IPS DF 19.7 (cell line): ENCODE results near the gene FUT3.

Experiments
- DNase-seq: peaks from one replicate; pipeline ENCODE4 v3.0.0-alpha.2; 2013; ENCODE audit warnings: low read depth, low spot score

FUT3 gene

GRCh38 chr19:5825178-5825577, 26.1 kb downstream of the FUT3 start:
- no peak for DNase-seq

- no peak for DNase-seq
Measured at GRCh38 chr19:5824751-5825150, 26.5 kb downstream of the FUT3 start.

GRCh38 chr19:5823579-5824281, 27.5 kb downstream of the FUT3 start:
- no peak for DNase-seq

- no peak for DNase-seq
Measured at GRCh38 chr19:5822181-5822844, 28.9 kb downstream of the FUT3 start.

- DNase-seq, result no peak
Measured at GRCh38 chr19:5821521-5822180, 29.6 kb downstream of the FUT3 start.

GRCh38 chr19:5820785-5821184, 30.5 kb downstream of the FUT3 start:
- DNase-seq, result no peak

GRCh38 chr19:5818594-5818993, 32.7 kb downstream of the FUT3 start:
- DNase-seq, result no peak

- no peak for DNase-seq
Measured at GRCh38 chr19:5817218-5817617, 34.0 kb downstream of the FUT3 start.

- DNase-seq, result no peak
Measured at GRCh38 chr19:5814852-5815246, 36.4 kb downstream of the FUT3 start.

GRCh38 chr19:5814123-5814851, 37.0 kb downstream of the FUT3 start:
- no peak for DNase-seq

- DNase-seq, result no peak
Measured at GRCh38 chr19:5811117-5811516, 40.1 kb downstream of the FUT3 start.

GRCh38 chr19:5809469-5809868, 41.8 kb downstream of the FUT3 start:
- DNase-seq, result no peak

- no peak for DNase-seq
Measured at GRCh38 chr19:5809053-5809452, 42.2 kb downstream of the FUT3 start.

GRCh38 chr19:5808120-5808816, 43.0 kb downstream of the FUT3 start:
- no peak for DNase-seq

GRCh38 chr19:5806905-5807304, 44.3 kb downstream of the FUT3 start:
- no peak for DNase-seq

- DNase-seq, result no peak
Measured at GRCh38 chr19:5806133-5806489, 45.1 kb downstream of the FUT3 start.

GRCh38 chr19:5805462-5806132, 45.7 kb downstream of the FUT3 start:
- no peak for DNase-seq

- no peak for DNase-seq
Measured at GRCh38 chr19:5804516-5805461, 46.5 kb downstream of the FUT3 start, which contains the start of gene NRTN. TSS of gene NRTN (plus strand) at chr19:5805067. CDS start at chr19:5824166, 19,099 bp downstream.

- no peak for DNase-seq
Measured at GRCh38 chr19:5803752-5804515, 47.3 kb downstream of the FUT3 start.
